ENCODE data around the gene LRRC31.

Gene LRRC31

GRCh38 chr3:169813757-169814517, 55.8 kb downstream of the LRRC31 start:
- TF ChIP-seq POLR2A (IDR thresholded peaks at IDR 0.05; ENCODE audit: low read depth, low read length): no peak
- FAIRE-seq (no peak), DNase-seq (ENCODE audit: insufficient read length, low spot score) (no peak)

GRCh38 chr3:169813278-169813677, 56.5 kb downstream of the LRRC31 start:
- TF ChIP-seq POLR2A (IDR thresholded peaks at IDR 0.05; ENCODE audit: low read depth, low read length): no peak
- DNase-seq (ENCODE audit: insufficient read length, low spot score) (no peak), FAIRE-seq (no peak)

- no peak for FAIRE-seq
- peak; percentile 36 for DNase-seq (ENCODE audit: insufficient read length, low spot score)
- no peak; the same call in 1 of the 2 replicates for TF ChIP-seq POLR2A (IDR thresholded peaks at IDR 0.05; ENCODE audit: low read depth, low read length)
These were observed 57.2 kb downstream of the LRRC31 start, which contains the start of the genes LRRC34 and LRRIQ4 for GRCh38 chr3:169812332-169813235. Gene LRRC34 (minus strand): TSS chr3:169812904. CDS start chr3:169812548, 356 bp downstream. Gene LRRIQ4 (plus strand): TSS chr3:169812870. CDS start chr3:169821922, 9,052 bp downstream.

DNA sequence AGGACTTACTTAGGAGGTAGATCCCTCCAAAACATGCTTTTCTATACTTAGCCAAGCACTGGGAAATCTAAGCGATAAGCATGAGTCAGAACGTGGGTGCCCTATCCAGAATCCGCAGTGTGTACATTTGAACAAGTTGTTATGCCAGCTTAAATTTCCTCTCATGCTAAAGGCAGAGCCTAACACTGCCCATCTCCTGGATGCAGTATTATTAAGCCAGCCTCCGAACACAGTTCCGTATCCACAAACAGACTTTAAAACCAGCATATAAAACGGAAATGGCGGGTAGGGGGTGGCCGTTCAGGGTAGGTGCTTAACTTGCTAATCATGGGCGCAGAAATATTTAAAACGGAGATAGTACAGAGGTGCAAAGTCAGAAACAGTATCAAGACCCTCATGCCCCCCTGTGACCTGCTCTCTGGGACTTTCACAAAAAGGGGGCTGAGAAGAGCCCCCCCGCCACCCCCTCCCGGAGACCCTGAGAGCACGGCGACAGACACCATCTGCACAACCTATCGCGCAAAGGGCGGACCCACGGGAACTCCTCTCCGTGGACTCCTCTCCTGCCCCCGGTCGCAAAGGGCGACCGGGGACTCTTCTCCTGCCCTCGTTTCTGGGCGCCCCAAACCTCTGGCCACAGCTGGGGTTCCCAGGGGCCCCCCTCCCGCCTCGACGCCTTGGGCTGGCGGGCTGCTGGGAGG, 58.0 kb downstream of the LRRC31 start:
- TF ChIP-seq POLR2A (IDR thresholded peaks at IDR 0.05; ENCODE audit: low read depth, low read length): no peak
- DNase-seq (ENCODE audit: insufficient read length, low spot score) (peak; percentile 19), FAIRE-seq (peak; percentile 87)

DNA sequence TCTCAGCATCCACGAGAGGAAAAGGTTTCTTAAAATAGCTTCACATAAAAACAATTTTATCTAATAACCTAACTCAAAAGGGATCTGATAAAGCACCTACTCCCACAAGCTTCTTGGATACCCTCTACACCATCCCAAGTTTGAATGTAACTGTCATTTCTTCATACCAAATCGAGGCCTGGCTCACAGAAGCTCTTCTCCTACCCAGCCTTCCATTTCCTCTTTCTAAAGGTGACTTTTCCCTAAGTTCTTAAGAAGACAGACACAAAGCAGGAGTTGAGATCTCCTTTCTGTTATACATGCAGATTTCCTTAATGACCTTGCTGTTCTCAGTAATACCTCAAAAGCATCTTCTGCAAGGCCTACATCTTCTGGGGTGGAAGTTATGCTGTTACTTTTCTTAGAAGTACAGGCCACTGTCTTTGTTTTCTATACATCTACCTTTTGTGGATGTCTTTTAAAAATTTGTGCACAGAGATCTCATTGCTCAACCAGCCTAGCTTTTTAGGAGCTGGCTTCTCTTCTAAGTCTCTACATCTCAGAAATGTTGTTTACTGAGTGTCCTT, 60.4 kb downstream of the LRRC31 start:
- no peak for TF ChIP-seq POLR2A (IDR thresholded peaks at IDR 0.05; ENCODE audit: low read depth, low read length)
- FAIRE-seq: no peak
- no peak for DNase-seq (ENCODE audit: insufficient read length, low spot score)

DNA sequence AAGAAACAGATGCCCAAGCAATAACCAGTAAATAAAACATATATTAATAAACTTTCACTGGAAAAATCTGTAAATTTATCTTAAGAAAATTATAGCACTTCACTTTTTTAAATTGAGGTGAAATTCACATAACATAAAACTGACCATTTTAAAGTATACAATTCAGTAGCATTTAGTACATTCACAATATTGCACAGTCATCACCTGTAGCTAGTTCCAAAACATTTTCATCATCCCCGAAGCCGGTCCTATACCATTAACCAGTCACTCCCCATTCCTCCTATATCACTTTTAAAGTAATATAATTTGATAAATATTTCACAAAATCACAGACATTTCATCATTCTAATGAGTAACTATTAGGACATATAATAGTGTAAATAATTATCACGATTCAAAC, 65.1 kb downstream of the LRRC31 start:
- DNase-seq (ENCODE audit: insufficient read length, low spot score) (no peak), FAIRE-seq (no peak)
- no peak for TF ChIP-seq POLR2A (IDR thresholded peaks at IDR 0.05; ENCODE audit: low read depth, low read length)

DNA sequence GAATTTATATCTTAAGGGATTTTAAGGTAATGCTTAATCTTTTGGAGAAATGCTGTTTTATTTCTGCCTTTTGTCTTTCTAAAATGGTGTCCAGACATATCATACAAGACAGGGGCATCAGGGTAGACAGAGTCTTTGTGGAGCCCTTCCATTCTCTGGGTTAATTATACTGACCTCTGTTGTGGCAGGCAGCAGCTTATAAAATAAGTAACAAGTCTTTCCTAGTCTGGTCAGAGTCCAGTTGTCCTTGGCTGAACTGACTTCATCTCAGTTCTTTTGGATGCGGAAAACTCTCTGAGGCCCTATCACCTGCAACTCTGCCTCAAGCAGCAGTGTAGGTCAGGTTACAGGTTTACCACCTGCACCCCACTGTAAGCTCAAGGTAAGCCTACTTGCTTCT, 77.4 kb downstream of the LRRC31 start:
- no peak for TF ChIP-seq POLR2A (IDR thresholded peaks at IDR 0.05; ENCODE audit: low read depth, low read length)
- no peak for FAIRE-seq
- no peak for DNase-seq (ENCODE audit: insufficient read length, low spot score)

GRCh38 chr3:169790687-169791429, 78.9 kb downstream of the LRRC31 start:
- DNase-seq (ENCODE audit: insufficient read length, low spot score) (no peak), FAIRE-seq (peak; percentile 81)
- no peak for TF ChIP-seq POLR2A (IDR thresholded peaks at IDR 0.05; ENCODE audit: low read depth, low read length)

DNA sequence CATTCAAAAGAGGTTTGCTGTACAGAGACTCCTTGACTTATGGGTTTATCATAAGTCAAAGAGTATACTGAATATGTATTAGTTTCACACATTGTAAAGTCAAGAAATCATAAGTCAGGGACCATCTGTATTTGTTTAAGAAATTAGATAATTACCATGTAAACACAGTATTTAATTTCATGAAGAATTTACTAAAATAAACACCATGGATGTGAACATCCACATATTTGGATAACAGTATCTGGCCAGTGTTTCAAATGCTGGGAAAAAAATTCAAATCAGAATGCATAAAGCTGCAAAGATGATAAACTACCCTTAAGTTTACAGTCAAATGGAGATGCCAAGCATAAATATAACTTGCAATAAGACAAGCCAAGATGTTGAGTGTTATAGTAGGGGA, 79.5 kb downstream of the LRRC31 start:
- TF ChIP-seq POLR2A (IDR thresholded peaks at IDR 0.05; ENCODE audit: low read depth, low read length): no peak
- DNase-seq (ENCODE audit: insufficient read length, low spot score) (no peak), FAIRE-seq (no peak)

All from H54 (cell line).